Measurements from ENCODE around the gene NADSYN1. TPM values are rescaled to one million over a fixed set of nuclear protein-coding genes. Genes with fewer than 3 reads are reported as not detected.

The NADSYN1 gene
- total and polyA plus RNA-seq, 2 experiments from 2014 or later: 35.6 to 54.9 TPM

- TF ChIP-seq ZNF462 (CRISPR knock-in tag; IDR thresholded peaks at IDR 0.05) (no peak), ZNF331 (CRISPR knock-in tag; IDR thresholded peaks at IDR 0.05; ENCODE audit: low read depth) (no peak), REST (IDR thresholded peaks at IDR 0.05; ENCODE audit: unreplicated experiment) (no peak), CREB1 (CRISPR knock-in tag; IDR thresholded peaks at IDR 0.05; ENCODE audit: low read depth) (no peak)
Observed at GRCh38 chr11:71499125-71499524, 46.1 kb downstream of the NADSYN1 start (continued).

GRCh38 chr11:71499546-71499945, 46.5 kb downstream of the NADSYN1 start:
- no peaks in the 10 kb centered on the region for H3K27me3 ChIP-seq (ENCODE audit: insufficient read depth)
- Mint-ChIP-seq H3K4me3 (no peak overlapping the region), H3K27ac (no peak overlapping the region), H3K9me3 (0 out of 3 replicates have a peak, but pooled peaks cover 3% of the 10 kb centered on the region), H3K4me1 (peaks cover 4% of the 10 kb centered on the region; the same call in 2 of the 3 replicates), H3K27me3 (ENCODE audit: insufficient read depth, low read depth, poor library complexity) (peaks cover 6% of the 10 kb centered on the region), H3K36me3 (ENCODE audit: low read depth) (peaks cover 41% of the 10 kb centered on the region)
- H3K27ac ChIP-seq (ENCODE audit: low read depth): no peak overlapping the region
- no peak for ATAC-seq
- H3F3A ChIP-seq (replicated peaks; ENCODE audit: low read depth): no peaks in the 10 kb centered on the region
- no peaks in the 10 kb centered on the region for H3K79me2 ChIP-seq (replicated peaks; ENCODE audit: insufficient read depth)
- H3K4me2 ChIP-seq: no peak overlapping the region
- DNase-seq (ENCODE audit: low spot score): no peak
- H4K20me1 ChIP-seq (replicated peaks; ENCODE audit: insufficient read depth): no peaks in the 10 kb centered on the region; the same call in 1 of the 2 replicates
- H2AFZ ChIP-seq: no peak overlapping the region
- no peaks in the 10 kb centered on the region for H3K9me2 ChIP-seq (ENCODE audit: insufficient read depth)
- no peak overlapping the region for H3K4me3 ChIP-seq
- H3K36me3 ChIP-seq (ENCODE audit: insufficient read depth): peaks cover 8% of the 10 kb centered on the region; the same call in 1 of the 2 replicates
- H3K4me1 ChIP-seq (ENCODE audit: insufficient read depth): no peaks in the 10 kb centered on the region
- no peak for TF ChIP-seq ZNF114 (CRISPR knock-in tag; IDR thresholded peaks at IDR 0.05)
- TF ChIP-seq POLR2AphosphoS5 (IDR thresholded peaks at IDR 0.05; ENCODE audit: low read depth): no peak
- no peak for TF ChIP-seq ZNF462 (CRISPR knock-in tag; IDR thresholded peaks at IDR 0.05)
- TF ChIP-seq ZNF331 (CRISPR knock-in tag; IDR thresholded peaks at IDR 0.05; ENCODE audit: low read depth): no peak

Data from GM23338 (cell line).